OCI-LY3 (cell line): Measurements from ENCODE around the gene RBL1.
A peak's percentile ranks its signal among the peaks of the same experiment; 100 is the strongest.
"Not testable (repeated sequence)": the region's sequence is repeated elsewhere in the genome, so short reads cannot be mapped to it uniquely, and the experiment has no call there.

ENCODE experiments used
- H2AFZ ChIP-seq: fragments of 200-600, 300-600 bp; shearing (Covaris generic); 2 replicates; pipeline ENCODE4 v1.6.0; 2014; ENCODE audit warnings: antibody characterized with exemption, low read depth, low read length
- H3K27ac ChIP-seq: fragments of 200-600, 300-600 bp; sonication (generic); 2 replicates; pipeline ENCODE4 v1.5.1; 2014; ENCODE audit warnings: mild to moderate bottlenecking, low read length, moderate library complexity, mixed read lengths
- H3K27me3 ChIP-seq: fragments of 200-600, 300-600 bp; sonication (generic); 2 replicates; pipeline ENCODE4 v1.6.1; 2014; ENCODE audit warnings: low read depth, low read length, mixed read lengths
- H3K36me3 ChIP-seq: fragments of 200-600, 300-600 bp; sonication (generic); replicated peaks from 2 replicates; pipeline ENCODE3; 2014; ENCODE audit warnings: low read depth, low read length, mixed read lengths
- H3K4me1 ChIP-seq: fragments of 300-600, 200-600 bp; sonication (generic); 2 replicates; pipeline ENCODE4 v1.6.1; 2014; ENCODE audit warnings: low read length, mixed read lengths
- H3K4me2 ChIP-seq: fragments of 200-600, 300-600 bp; sonication (generic); 2 replicates; pipeline ENCODE4 v1.6.1; 2014; ENCODE audit warnings: low read length, mixed read lengths
- H3K4me3 ChIP-seq: fragments of 300-600, 200-600 bp; sonication (generic); 2 replicates; pipeline ENCODE4 v1.5.1; 2014; ENCODE audit warnings: antibody characterized with exemption, mild to moderate bottlenecking, low read length, moderate library complexity
- H3K79me2 ChIP-seq: fragments of 300-600, 200-600 bp; shearing (Covaris generic); 2 replicates; pipeline ENCODE4 v1.6.1; 2014; ENCODE audit warnings: mild to moderate bottlenecking, low read length, mixed read lengths
- H3K9ac ChIP-seq: fragments of 300-600, 200-600 bp; shearing (Covaris generic); 2 replicates; pipeline ENCODE4 v1.6.0; 2014; ENCODE audit warnings: mild to moderate bottlenecking, low read length, moderate library complexity
- H3K9me3 ChIP-seq: fragments of 200-600, 300-600 bp; shearing (Covaris generic); 2 replicates; pipeline ENCODE4 v1.6.1; 2014; ENCODE audit warnings: low read length, mixed read lengths; ENCODE audit not compliant: insufficient read depth
- H4K20me1 ChIP-seq: fragments of 200-600, 300-600 bp; sonication (generic); 2 replicates; pipeline ENCODE4 v1.6.1; 2016; ENCODE audit warnings: low read length, mixed read lengths; ENCODE audit not compliant: insufficient read depth
- EZH2phosphoT487 ChIP-seq: fragments of 200-600 bp; shearing (Covaris generic); IDR thresholded peaks from 2 replicates; pipeline ENCODE4 v1.6.1; 2018; ENCODE audit warnings: antibody characterized with exemption, mixed run types, low read depth
- TF ChIP-seq, protein P1 (sequence below): fragments of 200-600, 300-600 bp; sonication (generic); IDR thresholded peaks from 2 replicates; pipeline ENCODE4 v1.5.1; 2014; ENCODE audit warnings: antibody characterized with exemption, low read length, low read depth

The RBL1 gene

DNA sequence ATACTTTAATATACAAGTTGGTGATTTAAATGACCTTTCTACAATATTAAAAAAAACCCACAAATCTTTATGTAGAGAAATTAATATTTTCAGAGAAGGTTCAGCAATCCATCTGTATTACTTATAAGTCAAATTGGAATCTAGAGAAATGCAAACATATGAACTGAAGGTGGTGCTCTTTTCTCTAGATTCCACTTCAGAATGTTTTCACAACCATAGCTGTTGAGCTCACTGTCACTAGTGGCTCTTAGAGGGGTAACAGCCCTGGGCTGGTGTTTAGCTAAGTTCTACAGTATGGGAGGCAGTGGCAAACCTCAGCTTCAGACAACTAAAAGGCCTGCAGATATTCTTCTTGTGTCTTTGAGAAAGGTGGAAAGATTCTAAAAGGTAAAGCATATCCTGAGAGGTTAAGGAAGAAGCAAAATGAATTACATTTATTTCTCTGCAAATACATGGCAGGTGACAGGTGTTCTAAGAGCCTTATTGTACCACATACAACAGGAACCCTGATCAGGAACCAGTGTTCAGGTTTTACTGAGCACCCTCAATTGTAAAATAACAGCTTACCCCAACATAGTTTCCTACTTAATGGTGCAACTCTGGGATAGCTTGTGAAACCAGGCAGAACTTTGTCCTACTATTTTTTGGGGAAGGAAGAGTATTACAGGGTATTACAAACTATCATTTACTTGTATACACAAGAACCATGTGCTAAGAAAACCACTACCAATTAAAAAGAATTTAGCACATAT lies 87.7 kb downstream of the RBL1 start:
- no peak overlapping the region for H3K4me2 ChIP-seq
- peaks cover 27% of the 10 kb centered on the region for H3K4me1 ChIP-seq

DNA sequence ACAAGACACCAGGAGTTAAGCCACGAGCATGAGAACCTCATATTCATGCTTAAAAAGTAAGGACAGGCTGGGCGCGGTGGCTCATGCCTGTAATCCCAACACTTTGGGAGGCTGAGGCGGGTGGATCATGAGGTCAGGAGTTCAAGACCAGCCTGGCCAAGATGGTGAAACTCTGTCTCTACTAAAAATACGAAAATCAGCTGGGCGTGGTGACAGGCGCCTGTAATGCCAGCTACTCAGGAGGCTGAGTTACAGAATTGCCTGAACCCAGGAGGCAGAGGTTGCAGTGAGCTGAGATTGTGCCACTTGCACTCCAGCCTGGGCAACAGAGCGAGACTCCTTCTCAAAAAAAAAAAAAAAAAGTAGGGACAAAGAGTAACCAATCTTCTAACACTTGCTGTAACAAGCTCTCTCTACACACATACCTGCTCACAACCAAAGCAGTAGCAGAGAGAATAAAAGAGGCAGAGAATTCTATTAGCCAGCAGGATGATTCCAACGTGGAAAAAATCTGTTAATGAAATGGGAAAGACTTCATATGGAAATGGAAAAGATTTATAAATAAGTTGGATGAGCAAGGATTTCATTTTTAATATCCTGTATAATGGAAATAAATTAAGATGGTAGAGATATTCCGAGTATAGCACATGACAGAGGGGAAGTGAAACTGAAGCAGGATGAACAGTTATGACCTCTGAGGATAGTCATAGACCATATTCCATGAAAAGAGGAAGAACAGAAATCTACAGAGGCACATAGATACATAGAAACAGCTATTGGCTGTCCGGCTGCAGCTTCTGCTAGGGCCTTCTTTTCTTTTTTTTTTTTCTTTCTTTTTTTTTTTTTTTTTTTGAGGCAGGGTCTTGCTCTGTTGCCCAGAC lies 90.5 kb downstream of the RBL1 start:
- H3K27me3 ChIP-seq, H3K9ac ChIP-seq, H2AFZ ChIP-seq, H3K9me3 ChIP-seq, H3K4me3 ChIP-seq, H3K79me2 ChIP-seq, H4K20me1 ChIP-seq: not testable (repeated sequence)
- H3K4me2 ChIP-seq = 0 out of 2 replicates have a peak overlapping the region, but pooled peaks have one; percentile 16
- H3K36me3 ChIP-seq = peaks cover 24% of the 10 kb centered on the region
- peaks cover 27% of the 10 kb centered on the region for H3K4me1 ChIP-seq
- peak overlapping the region; percentile 38 for H3K27ac ChIP-seq

More for the DNA sequence above, 87.7 kb downstream of the RBL1 start:
- H3K27ac ChIP-seq = peak overlapping the region; percentile 25
- H3K36me3 ChIP-seq = peaks cover 22% of the 10 kb centered on the region
- no peaks in the 10 kb centered on the region for H3K27me3 ChIP-seq
- 0 out of 2 replicates have a peak, but pooled peaks cover 7% of the 10 kb centered on the region for H4K20me1 ChIP-seq
- H3K9me3 ChIP-seq = no peaks in the 10 kb centered on the region
- H2AFZ ChIP-seq = no peak overlapping the region
- no peaks in the 10 kb centered on the region for H3K79me2 ChIP-seq
- H3K4me3 ChIP-seq = no peak overlapping the region
- TF ChIP-seq, protein P1, sequence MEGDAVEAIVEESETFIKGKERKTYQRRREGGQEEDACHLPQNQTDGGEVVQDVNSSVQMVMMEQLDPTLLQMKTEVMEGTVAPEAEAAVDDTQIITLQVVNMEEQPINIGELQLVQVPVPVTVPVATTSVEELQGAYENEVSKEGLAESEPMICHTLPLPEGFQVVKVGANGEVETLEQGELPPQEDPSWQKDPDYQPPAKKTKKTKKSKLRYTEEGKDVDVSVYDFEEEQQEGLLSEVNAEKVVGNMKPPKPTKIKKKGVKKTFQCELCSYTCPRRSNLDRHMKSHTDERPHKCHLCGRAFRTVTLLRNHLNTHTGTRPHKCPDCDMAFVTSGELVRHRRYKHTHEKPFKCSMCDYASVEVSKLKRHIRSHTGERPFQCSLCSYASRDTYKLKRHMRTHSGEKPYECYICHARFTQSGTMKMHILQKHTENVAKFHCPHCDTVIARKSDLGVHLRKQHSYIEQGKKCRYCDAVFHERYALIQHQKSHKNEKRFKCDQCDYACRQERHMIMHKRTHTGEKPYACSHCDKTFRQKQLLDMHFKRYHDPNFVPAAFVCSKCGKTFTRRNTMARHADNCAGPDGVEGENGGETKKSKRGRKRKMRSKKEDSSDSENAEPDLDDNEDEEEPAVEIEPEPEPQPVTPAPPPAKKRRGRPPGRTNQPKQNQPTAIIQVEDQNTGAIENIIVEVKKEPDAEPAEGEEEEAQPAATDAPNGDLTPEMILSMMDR = peak; percentile 67
- no peak for TF ChIP-seq EZH2phosphoT487
- H3K9ac ChIP-seq = no peak overlapping the region

DNA sequence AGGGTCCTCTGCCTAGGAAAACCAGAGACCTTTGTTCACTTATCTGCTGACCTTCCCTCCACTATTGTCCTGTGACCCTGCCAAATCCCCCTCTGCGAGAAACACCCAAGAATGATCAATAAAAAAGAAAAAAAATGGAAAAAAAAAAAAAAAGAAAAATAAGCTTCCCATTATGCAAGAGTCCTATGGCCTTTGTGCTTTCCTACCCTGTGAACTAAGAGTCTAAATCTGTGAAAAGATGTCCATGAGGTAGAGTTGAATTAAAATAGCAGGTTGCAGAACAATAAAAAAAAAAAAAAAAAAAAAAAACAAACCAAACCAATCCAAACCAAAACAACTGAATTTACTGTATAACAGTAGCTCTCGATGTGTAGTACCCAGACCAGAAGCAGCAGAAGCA lies 94.2 kb downstream of the RBL1 start:
- not testable (repeated sequence) for H3K9me3 ChIP-seq, H3K79me2 ChIP-seq, H3K4me1 ChIP-seq, H2AFZ ChIP-seq, H3K4me3 ChIP-seq, H3K4me2 ChIP-seq, H3K27ac ChIP-seq, H3K27me3 ChIP-seq, H4K20me1 ChIP-seq, H3K9ac ChIP-seq
- H3K36me3 ChIP-seq = peaks cover 35% of the 10 kb centered on the region

DNA sequence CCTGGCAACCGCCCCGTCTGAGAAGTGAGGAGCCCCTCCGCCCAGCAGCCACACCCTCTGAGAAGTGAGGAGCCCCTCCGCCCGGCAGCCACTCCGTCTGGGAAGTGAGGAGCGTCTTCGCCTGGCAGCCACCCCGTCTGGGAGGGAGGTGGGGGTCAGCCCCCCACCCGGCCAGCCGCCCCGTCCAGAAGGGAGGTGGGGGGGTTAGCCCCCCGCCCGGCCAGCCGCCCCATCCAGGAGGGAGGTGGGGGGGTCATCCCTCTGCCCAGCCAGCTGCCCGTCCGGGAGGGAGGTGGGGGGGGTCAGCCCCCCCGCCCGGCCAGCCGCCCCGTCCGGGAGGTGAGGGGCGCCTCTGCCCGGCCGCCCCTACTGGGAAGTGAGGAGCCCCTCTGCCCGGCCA lies 95.6 kb downstream of the RBL1 start:
- not testable (repeated sequence) for H3K9ac ChIP-seq, H3K27me3 ChIP-seq, H3K4me2 ChIP-seq, H2AFZ ChIP-seq, H3K4me3 ChIP-seq, H4K20me1 ChIP-seq, H3K79me2 ChIP-seq, H3K9me3 ChIP-seq, H3K27ac ChIP-seq, H3K4me1 ChIP-seq
- peaks cover 46% of the 10 kb centered on the region for H3K36me3 ChIP-seq

DNA sequence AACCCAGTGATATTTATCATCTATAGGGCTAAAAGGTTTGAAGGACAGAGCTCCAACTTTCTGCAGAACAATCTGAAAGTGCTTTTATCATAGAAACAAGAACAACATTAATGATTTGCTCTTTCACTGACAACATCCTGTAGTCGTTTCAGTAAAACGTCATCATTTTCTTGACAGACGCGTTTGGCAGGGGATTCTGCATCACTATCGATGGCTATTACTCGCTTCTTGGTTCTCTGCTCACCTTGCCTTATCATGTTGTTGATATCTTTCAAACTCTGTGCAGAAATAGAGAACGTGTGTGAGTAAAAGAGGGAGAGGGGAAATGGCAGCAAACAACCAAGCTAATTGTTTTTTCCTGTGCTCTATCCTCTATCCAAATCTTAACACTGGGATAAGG lies 97.1 kb downstream of the RBL1 start:
- no peaks in the 10 kb centered on the region for H3K9me3 ChIP-seq
- no peaks in the 10 kb centered on the region for H3K4me1 ChIP-seq
- no peak overlapping the region for H3K4me3 ChIP-seq
- H3K27ac ChIP-seq = no peak overlapping the region
- H3K79me2 ChIP-seq = no peaks in the 10 kb centered on the region
- no peak overlapping the region for H3K4me2 ChIP-seq
- H2AFZ ChIP-seq = no peak overlapping the region
- no peak overlapping the region for H3K9ac ChIP-seq
- H4K20me1 ChIP-seq = no peaks in the 10 kb centered on the region
- no peaks in the 10 kb centered on the region for H3K27me3 ChIP-seq
- TF ChIP-seq, protein P1 = no peak
- TF ChIP-seq EZH2phosphoT487 = no peak
- peaks cover 55% of the 10 kb centered on the region for H3K36me3 ChIP-seq
